GM18508 (cell line): ENCODE data around the gene MRPL43.

ENCODE experiments used
- ATAC-seq: cut with Tn5 transposase; IDR thresholded peaks from one replicate; pipeline ENCODE4 v1.9.1; 2021; ENCODE audit warnings: moderate number of reproducible peaks; ENCODE audit not compliant: insufficient read depth, unreplicated experiment

MRPL43 gene

DNA sequence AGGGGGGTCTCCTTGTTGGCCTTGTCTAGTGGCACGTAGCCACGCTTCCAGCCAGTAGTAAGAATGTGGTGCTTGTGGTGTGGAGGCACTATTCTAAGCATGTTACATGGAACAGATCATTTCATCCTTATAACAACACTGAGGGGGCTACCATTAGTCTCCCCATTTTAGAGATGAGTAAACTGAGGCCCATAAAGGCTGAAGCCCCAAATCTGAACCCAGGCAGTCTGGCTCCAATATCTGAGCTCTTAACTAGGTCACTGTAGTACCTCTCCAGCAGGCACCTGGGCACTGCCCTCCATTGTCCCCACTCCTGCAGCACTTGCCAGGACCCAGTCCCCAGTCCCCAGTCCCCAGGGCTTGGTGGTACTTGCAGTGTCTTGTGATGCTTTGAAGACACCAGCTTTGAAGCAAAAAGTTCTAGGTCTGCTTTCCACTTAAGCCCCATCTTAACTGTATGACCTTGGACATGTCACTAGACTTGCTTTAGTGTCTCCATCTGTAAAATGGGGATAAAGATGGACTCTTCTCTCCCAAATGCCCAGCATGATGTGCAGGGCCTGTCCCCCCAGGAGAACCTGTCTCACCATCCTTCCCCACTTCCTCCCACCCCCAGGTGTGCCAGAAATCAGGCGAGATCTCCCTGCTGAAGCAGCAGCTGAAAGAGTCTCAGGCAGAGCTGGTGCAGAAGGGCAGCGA is 18.7 kb upstream of the MRPL43 start:
- ATAC-seq, result no peak

DNA sequence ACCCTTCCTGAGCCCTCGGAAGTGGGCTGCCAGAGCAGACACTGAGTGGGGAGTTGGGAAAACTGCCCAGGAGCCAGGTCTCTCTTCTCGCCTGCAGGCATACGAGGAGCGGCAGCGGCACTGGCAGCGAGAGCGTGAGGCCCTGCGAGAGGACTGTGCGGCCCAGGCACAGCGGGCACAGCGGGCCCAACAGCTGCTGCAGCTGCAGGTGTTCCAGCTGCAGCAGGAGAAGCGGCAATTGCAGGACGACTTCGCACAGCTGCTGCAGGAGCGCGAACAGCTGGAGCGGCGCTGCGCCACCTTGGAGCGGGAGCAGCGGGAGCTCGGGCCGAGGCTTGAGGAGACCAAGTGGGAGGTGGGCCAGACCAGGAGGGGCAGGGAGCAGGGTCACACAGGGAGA is 18.1 kb upstream of the MRPL43 start:
- no peak for ATAC-seq

DNA sequence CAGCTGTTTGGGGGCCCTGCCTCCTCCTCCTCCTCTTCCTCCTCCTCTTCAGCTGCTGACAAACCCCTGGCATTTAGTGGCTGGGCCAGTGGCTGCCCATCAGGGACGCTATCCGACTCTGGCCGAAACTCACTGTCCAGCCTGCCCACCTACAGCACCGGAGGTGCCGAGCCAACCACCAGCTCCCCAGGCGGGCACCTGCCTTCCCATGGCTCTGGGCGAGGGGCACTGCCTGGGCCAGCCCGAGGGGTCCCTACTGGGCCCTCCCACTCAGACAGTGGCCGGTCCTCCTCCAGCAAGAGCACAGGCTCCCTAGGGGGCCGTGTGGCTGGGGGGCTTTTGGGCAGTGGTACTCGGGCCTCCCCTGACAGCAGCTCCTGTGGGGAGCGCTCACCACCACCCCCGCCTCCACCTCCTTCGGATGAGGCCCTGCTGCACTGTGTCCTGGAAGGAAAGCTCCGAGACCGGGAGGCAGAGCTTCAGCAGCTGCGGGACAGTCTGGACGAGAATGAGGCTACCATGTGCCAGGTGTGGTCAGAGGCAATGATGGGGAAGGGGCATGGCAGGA is 16.4 kb upstream of the MRPL43 start:
- ATAC-seq, result no peak

DNA sequence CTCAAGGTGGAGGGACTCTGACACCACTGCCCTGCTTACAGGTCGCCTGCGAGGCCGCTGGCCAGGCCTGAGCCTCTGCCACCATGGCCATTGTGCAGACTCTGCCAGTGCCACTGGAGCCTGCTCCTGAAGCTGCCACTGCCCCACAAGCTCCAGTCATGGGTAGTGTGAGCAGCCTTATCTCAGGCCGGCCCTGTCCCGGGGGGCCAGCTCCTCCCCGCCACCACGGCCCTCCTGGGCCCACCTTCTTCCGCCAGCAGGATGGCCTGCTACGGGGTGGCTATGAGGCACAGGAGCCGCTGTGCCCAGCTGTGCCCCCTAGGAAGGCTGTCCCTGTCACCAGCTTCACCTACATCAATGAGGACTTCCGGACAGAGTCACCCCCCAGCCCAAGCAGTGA is 15.2 kb upstream of the MRPL43 start:
- ATAC-seq, result no peak

DNA sequence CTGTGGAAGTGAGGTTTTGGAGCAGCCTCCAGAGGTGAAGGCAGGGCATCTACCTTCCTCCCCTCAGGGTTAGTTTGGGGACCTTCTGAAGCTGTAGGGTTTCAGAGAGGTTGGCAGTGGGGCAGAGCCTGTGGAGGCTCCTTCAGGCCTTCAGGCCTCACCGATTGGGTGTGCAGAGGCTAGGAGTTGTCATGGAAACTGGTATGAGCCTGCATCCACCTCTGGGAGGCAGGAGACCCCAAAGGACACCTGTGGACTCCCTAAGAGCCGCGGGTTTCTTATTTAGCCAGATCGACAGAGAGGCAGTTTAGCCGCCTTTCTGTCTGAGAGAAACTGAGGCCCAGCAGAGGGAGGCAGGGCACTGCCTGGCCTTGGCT is 14.3 kb upstream of the MRPL43 start:
- no peak for ATAC-seq

GRCh38 chr10:101000915-101001658 is 13.8 kb upstream of the MRPL43 start:
- ATAC-seq, result no peak

DNA sequence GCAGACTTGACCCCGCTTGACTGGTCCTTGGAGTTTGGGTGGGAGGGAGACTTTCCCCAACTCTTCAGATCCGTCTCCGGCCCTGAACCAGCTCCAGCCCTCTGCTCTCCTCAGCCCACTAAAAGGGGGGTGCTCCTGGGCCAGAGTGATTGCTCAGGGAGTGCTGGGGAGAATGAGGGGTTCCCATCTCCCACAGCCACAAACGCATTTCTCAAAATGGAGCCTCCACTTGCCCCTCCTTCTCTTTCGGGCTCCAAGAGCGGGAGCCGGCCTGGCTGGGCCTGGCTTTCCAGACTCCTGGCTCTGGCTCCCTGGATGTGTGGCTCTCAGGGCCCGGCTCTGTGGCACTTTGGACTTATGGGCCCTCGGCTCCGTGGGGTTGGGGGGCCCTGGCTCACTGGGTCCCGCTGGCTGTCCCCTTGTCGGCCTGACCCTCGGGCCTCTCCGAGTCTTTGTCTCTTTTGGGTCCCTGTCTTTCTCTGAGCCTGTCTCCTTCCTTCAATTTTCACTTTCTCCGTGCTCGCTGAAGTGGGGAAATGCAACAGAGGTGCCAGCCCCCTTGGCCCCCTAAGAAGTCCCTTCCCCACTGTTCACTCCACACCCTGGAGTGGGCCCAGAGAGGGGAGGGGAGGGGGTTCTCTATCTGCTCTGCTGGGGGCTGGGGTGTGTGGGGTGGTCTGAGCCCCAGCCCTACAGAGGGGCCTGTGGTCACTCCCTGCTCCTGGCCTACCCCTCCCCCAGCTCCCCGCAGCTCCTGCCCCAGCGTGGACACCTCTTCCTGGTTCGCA is 13.0 kb upstream of the MRPL43 start:
- ATAC-seq, result no peak

GRCh38 chr10:100999742-101000126 is 12.4 kb upstream of the MRPL43 start, which contains the start of gene LZTS2:
Gene LZTS2 (plus strand): TSS chr10:100999808. CDS start chr10:101002539, 2,731 bp downstream.
- ATAC-seq, result no peak

GRCh38 chr10:100998991-100999741 is 11.9 kb upstream of the MRPL43 start:
- ATAC-seq, result no peak

DNA sequence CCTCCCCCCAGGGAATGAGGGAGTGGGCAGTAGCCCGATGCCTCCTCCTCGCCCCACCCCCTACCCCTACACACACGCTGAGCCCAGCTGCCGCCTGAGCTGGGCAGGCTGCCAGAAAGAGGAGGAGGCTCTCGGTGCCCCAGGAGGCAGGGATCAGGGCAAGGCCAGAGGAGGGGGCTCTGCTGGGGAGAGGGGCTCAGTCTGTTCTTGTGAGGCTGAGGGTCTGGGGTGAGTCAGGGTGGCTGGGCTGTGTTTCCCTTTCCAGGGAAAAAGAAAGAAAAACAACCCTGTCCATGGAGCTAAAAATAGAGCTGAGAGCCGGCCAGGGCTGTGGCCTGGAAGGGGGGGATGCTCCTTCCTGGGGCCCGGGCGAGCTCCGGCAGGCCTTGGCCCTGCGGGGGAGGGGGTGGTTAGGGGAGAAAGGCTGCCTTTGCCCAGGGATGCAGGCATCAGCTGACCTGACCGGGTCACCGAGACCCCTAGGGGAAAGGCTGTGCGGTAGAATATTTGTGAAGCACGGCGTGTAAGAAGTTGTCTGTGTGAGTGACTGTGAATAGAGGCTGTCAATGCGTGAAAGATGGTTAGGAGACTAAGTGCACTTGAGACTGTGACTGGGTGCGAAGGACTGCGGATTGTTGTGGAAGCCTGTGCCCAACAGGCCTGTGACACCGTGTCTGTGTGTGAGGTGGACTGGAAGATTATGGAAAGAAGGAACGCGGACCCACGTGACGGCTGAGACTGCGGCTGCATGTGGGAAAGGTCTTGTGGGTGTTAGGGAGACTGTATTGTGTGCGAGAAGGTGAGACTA is 11.1 kb upstream of the MRPL43 start:
- no peak for ATAC-seq

DNA sequence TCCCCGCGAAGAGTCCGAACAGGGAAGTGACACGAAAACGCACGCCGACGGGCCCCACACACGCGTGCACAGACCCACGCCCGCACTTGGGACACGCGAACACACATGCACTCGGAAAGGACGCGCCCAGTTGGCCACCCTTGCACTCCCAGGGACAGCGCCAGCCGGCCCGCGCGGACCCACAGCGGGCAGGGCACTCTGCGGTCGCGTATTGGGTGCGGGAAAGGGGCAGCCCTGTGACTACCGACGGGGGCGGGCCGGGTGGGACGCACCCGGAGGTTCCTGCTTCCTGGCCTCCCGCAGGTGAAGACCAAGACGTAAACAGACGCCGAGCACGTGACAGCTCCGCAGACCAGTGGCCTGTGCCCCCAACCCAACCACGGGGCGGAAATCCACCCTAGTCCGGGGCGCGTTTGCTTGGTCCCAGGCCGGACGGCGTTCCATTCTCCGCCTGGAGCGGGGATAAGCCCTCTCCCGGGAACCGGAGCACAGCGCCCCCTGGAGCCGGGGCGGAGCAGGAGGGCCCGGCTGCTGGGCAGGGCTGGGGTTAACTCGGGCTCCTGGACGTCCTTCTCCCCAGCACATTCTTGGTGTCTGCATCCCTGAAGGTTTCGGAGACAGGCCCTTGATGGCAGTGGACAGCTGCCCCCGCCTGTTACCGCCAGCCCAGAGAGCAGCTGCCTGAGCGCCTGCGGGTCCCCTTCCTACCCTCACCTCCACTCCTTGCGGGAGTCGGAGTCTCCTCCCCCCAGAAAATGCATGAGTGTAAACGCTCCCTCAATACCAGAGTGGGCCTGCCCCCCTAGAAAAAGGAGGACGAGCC is 10.3 kb upstream of the MRPL43 start:
- ATAC-seq, result no peak

DNA sequence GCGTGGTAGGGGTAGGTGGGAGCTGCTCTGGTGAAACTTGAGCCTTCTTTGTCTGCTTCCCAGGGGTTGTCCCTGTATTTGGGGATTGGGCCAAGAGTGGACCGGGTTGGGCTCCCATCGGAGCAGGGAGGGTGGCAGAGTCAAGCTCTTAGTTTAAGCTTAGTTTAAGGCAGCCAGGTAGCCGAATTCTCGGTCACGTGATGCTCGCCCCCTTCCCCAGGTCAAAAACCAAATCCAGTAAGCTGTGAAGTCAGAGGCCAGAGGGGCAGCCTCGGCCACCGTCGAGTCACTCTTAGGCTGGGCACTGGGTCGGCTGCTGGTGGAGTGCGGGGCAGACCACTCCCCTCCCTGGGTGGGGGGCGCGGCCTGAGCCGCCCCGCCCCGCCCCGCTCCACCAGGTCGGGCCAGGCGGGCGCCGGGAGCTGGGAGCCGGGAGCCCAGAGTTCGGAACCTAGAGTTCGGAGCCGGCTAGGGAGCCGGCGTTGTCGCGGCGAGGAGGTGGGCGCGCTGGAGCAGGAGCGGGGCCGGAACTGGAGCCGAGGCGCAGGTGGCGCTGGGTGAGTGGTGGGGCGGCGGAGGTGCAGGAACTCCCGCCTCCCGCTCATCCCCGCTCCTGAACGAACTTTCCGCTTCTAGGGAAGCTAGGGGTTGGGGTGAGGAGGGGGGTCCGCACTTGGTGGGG is 9.5 kb upstream of the MRPL43 start:
- ATAC-seq, result no peak

DNA sequence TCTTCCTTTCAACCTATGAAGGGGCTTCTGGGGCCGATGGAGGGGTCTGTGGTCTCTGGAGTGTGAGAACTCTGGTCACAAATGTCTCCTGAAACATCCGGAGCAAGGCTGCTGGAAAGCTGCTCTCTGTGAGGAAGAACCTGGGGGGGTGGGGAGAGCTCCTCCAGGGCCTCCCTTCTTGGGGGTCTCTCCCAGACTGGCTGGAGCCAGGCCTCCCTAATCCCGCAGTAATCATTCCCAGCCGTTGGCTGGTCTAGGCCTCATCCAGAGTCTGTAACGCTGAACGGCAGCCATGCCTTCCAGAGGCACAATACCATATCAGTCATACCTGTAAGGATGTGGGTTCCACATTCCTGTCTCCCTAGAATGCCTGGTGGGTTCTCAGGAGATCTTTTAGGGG is 7.9 kb upstream of the MRPL43 start:
- no peak for ATAC-seq

DNA sequence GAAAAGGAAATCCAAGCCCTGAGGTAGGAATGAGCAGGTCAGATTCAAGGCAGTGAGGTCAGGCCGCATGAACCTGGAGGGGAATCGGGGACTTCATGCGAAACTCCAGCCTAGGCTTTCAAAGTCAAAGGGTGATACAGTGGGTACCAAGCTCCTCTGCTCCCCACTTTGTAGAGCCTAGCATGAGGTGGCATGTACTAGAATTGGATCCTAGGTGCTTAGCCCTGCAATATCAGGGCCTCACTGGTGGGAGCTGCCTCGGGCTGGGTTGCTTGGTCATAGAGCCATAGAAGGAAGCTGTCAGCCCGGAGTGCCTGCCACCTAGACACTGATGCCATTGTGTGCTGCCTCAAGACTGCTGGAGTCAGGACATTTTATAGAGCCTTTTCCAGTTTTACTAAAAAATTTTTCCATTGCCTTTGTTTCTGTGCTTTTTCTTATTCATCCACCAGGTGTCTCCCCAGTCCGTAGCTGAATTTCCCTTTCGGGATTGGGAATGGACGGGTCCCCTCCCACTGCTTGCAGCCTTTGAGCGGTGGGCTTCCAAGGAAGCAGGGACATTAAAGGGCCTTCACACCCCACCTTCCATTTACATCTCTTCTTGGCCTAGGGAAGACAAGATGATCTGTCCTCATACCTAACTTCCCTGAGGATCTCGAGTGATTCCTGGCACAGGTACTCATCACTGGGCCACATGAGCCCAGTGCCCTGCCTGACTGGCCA is 6.8 kb upstream of the MRPL43 start:
- no peak for ATAC-seq

DNA sequence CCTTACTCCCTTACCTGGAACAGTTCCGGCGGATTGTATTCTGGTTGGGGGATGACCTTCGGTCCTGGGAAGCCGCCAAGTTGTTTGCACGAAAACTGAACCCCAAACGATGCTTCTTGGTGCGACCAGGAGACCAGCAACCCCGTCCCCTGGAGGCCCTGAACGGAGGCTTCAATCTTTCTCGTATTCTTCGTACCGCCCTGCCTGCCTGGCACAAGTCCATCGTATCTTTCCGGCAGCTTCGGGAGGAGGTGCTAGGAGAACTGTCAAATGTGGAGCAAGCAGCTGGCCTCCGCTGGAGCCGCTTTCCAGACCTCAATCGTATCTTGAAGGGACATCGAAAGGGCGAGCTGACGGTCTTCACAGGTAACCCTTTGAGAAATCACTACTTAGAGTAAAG is 1.8 kb upstream of the MRPL43 start:
- ATAC-seq, result no peak

GRCh38 chr10:100988166-100988565 is 869 bp upstream of the MRPL43 start:
- ATAC-seq, result no peak

- no peak for ATAC-seq
Observed at GRCh38 chr10:100987685-100988049, 370 bp upstream of the MRPL43 start.

DNA sequence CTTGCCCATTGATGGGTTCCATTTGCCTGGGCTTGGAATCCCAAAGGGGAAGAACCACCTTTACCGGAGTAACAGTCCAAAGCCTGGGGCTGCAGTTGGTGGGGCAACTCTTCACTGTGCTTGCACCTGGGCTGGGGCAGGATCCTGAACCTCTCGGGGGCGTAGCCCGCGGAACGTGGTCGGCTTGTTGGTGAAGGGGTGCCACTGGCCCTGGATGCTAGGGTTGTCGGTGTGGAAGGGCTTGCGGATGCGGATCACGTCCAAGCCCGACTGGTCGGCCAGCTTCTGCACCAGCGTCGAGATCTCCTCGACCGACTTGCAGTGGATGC is 710 bp downstream of the MRPL43 start:
- no peak for ATAC-seq
